ENCODE results near the gene CSNK1G2. TPM values are rescaled to one million over a fixed set of nuclear protein-coding genes. Genes with fewer than 3 reads are reported as not detected.

CSNK1G2 gene
- total RNA-seq, 1 donor from 2014 or later: 77.6 TPM

DNA sequence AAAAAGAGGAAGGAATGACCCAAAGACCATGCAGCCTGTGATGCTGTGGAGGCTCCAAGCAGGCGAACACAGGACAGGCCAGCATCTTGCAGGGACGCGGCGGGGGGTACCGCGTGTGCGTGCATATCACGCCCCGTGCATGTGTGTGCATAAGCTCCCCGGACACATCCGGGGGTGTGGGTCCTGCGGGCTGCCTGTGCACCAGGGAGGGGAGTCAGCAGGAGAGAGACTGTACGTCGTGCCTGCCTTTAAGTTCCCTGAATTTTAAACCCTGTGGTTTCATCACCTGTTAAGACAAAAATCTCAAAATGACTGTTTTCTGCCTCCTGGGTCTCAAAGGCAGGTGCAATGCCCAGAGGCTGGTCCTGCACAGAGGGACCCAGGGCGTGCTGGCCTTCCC lies 19.1 kb upstream of the CSNK1G2 start:
- Histone ChIP-seq H3K4me1 (no peaks in the 10 kb centered on the region), H3K4me3 (no peak overlapping the region), H3K27me3 (no peaks in the 10 kb centered on the region), H3K36me3 (peaks cover 0 to 34% of the 10 kb centered on the region in 2 donors), H3K27ac (no peak overlapping the region), H3K9me3 (no peaks in the 10 kb centered on the region)
- no peak for DNase-seq (ENCODE audit: extremely low spot score in 2 of 2)
- TF ChIP-seq POLR2AphosphoS5 (IDR thresholded peaks at IDR 0.05; ENCODE audit: insufficient read depth in 1 of 2, low read depth in 1 of 2) (no peak), POLR2A (IDR thresholded peaks at IDR 0.05) (no peak), CTCF (IDR thresholded peaks at IDR 0.05) (no peak)
- intact Hi-C loops (cut with DNase I): no loop called here

- intact Hi-C loops (cut with DNase I): no loop called here
- Histone ChIP-seq H3K4me3 (no peak overlapping the region), H3K4me1 (no peaks in the 10 kb centered on the region), H3K27ac (no peak overlapping the region), H3K36me3 (peaks cover 0 to 33% of the 10 kb centered on the region in 2 donors), H3K9me3 (no peaks in the 10 kb centered on the region), H3K27me3 (no peaks in the 10 kb centered on the region)
- DNase-seq (ENCODE audit: extremely low spot score in 2 of 2): no peak
- TF ChIP-seq POLR2AphosphoS5 (IDR thresholded peaks at IDR 0.05; ENCODE audit: insufficient read depth in 1 of 2, low read depth in 1 of 2): no peak
- TF ChIP-seq CTCF (IDR thresholded peaks at IDR 0.05): no peak
- no peak for TF ChIP-seq POLR2A (IDR thresholded peaks at IDR 0.05)
Observed at GRCh38 chr19:1922803-1923202, 18.2 kb upstream of the CSNK1G2 start.

DNA sequence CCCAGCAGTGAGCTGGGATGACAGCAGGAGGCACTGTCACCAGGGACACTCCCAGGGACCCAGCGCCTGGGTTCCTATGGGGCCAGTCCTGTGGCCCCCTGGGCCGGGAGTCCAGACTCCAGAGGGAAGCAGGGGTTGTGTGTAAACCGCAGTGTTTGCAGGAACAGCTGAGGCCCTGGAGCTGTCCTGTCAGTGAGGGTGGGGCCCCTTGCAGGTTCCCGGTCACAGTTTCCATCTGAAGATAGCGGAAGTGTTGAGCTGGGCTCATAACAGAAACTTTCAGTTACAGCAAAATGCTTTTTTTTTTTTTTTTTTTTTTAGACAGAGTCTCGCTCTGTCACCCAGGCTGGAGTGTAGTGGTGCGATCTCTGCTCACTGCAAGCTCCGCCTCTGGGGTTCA lies 17.7 kb upstream of the CSNK1G2 start:
- Histone ChIP-seq H3K4me3 (no peak overlapping the region), H3K27ac (no peak overlapping the region), H3K4me1 (no peaks in the 10 kb centered on the region), H3K27me3 (no peaks in the 10 kb centered on the region), H3K36me3 (peaks cover 0 to 28% of the 10 kb centered on the region in 2 donors), H3K9me3 (no peaks in the 10 kb centered on the region)
- TF ChIP-seq CTCF (IDR thresholded peaks at IDR 0.05) (no peak), POLR2A (IDR thresholded peaks at IDR 0.05) (no peak), POLR2AphosphoS5 (IDR thresholded peaks at IDR 0.05; ENCODE audit: insufficient read depth in 1 of 2, low read depth in 1 of 2) (no peak)
- DNase-seq (ENCODE audit: extremely low spot score in 2 of 2): no peak
- intact Hi-C loops (cut with DNase I): no loop called here

- Histone ChIP-seq H3K9me3 (no peaks in the 10 kb centered on the region), H3K4me1 (peaks cover 6% of the 10 kb centered on the region), H3K27ac (no peak overlapping the region), H3K36me3 (peaks cover 0 to 23% of the 10 kb centered on the region in 2 donors), H3K4me3 (no peak overlapping the region), H3K27me3 (no peaks in the 10 kb centered on the region)
- TF ChIP-seq CTCF (IDR thresholded peaks at IDR 0.05) (no peak), POLR2AphosphoS5 (IDR thresholded peaks at IDR 0.05; ENCODE audit: insufficient read depth in 1 of 2, low read depth in 1 of 2) (no peak), POLR2A (IDR thresholded peaks at IDR 0.05) (no peak)
- DNase-seq (ENCODE audit: extremely low spot score in 2 of 2): no peak
- intact Hi-C loops (cut with DNase I): no loop called here
Observed at GRCh38 chr19:1924320-1924961, 16.5 kb upstream of the CSNK1G2 start.

GRCh38 chr19:1925544-1925943 lies 15.4 kb upstream of the CSNK1G2 start:
- DNase-seq (ENCODE audit: extremely low spot score in 2 of 2): no peak
- Histone ChIP-seq H3K36me3 (peaks cover 0 to 12% of the 10 kb centered on the region in 2 donors), H3K4me1 (peaks cover 14% of the 10 kb centered on the region), H3K9me3 (no peaks in the 10 kb centered on the region), H3K27me3 (no peaks in the 10 kb centered on the region), H3K4me3 (no peak overlapping the region), H3K27ac (no peak overlapping the region)
- intact Hi-C loops (cut with DNase I): loop anchor here (5.0 kb wide), 1 partner anchor 147 kb away; no protein-coding TSS in a partner anchor
- TF ChIP-seq POLR2A (IDR thresholded peaks at IDR 0.05): no peak
- no peak for TF ChIP-seq POLR2AphosphoS5 (IDR thresholded peaks at IDR 0.05; ENCODE audit: insufficient read depth in 1 of 2, low read depth in 1 of 2)
- no peak for TF ChIP-seq CTCF (IDR thresholded peaks at IDR 0.05)

Measured in vagina (tissue), 2 donors.